Kidney (tissue), 22 donors: ENCODE data around the gene LRRC8E. TPM values are rescaled to one million over a fixed set of nuclear protein-coding genes. Genes with fewer than 3 reads are reported as not detected.
A peak's percentile ranks its signal among the peaks of the same experiment; 100 is the strongest.

ENCODE experiments used
- DNase-seq, 5 donors: peaks; one replicate each; pipeline ENCODE4 v3.0.0-alpha.2; 2013 to 2020
- FAIRE-seq: peaks from 2 replicates; lab custom pipeline; 2012; peaks lifted over from hg19 to GRCh38; lab: Jason Lieb, UNC
- H3K27ac ChIP-seq, 2 donors: one replicate each; pipeline ENCODE4 v1.7.0; 2013; ENCODE audit warnings: low read depth in 2 of 2, low read length in 2 of 2, inconsistent platforms in 1 of 2
- H3K27me3 ChIP-seq: one replicate; pipeline ENCODE4 v1.7.1; 2013; ENCODE audit warnings: low read length, inconsistent platforms; ENCODE audit not compliant: control insufficient read depth, insufficient read depth
- H3K36me3 ChIP-seq, 3 donors: one replicate each; pipeline versions ENCODE4 v1.7.0 to v1.7.1; 2013; ENCODE audit warnings: low read length in 3 of 3, control low read depth in 1 of 3, inconsistent platforms in 1 of 3; ENCODE audit not compliant: insufficient read depth in 3 of 3, control insufficient read depth in 2 of 3
- H3K4me1 ChIP-seq, 3 donors: one replicate each; pipeline versions ENCODE4 v1.7.0 to v1.7.1; 2013; ENCODE audit warnings: low read length in 3 of 3, inconsistent platforms in 1 of 3, low read depth in 1 of 3; ENCODE audit not compliant: control insufficient read depth in 2 of 3, insufficient read depth in 2 of 3
- H3K4me3 ChIP-seq, 3 donors: one replicate each; pipeline versions ENCODE4 v1.7.0 to v1.8.1; 2013; ENCODE audit warnings: low read length in 3 of 3, control low read depth in 1 of 3, inconsistent platforms in 1 of 3
- H3K9ac ChIP-seq, 3 donors: one replicate each; pipeline versions ENCODE4 v1.7.0 to v1.7.1; 2013; ENCODE audit warnings: low read length in 3 of 3, control low read depth in 1 of 3, inconsistent platforms in 1 of 3
- H3K9me3 ChIP-seq, 3 donors: one replicate each; pipeline versions ENCODE4 v1.7.0 to v1.7.1; 2013; ENCODE audit warnings: low read length in 3 of 3, control low read depth in 1 of 3, inconsistent platforms in 1 of 3; ENCODE audit not compliant: control insufficient read depth in 2 of 3, insufficient read depth in 1 of 3
- intact Hi-C: fragments of 100-400 bp; cut with DNase I; formaldehyde crosslinking; loops from one replicate; pipeline ENCODE4 v1.11.1; 2022
- long read RNA-seq, 10 donors: library from polyadenylated mRNA in 1 of 10; unstranded in 1 of 10; transcript quantifications; one replicate each; pipeline ENCODE4 v2.0.0 and lab custom pipeline, GENCODE V29; 2021 to 2026
- polyA plus RNA-seq: library from polyadenylated mRNA; stranded (reverse); fragments of 350-450 nt; fragmentation: Illumina TruSeq; extraction: RNeasy Lipid Tissue Mini Kit (QIAGEN cat#74804); gene quantifications from one replicate; pipeline ENCODE4 v1.2.3, GENCODE V29; 2014; ENCODE audit warnings: low read depth, low replicate concordance; ENCODE audit not compliant: insufficient read depth
- total RNA-seq: library from RNA; stranded (reverse); fragmentation: NEBNext Ultra II Directional; extraction: Animal tissue kit (Norgen Biotek cat#: 25700); gene quantifications from one replicate; pipeline ENCODE4 v1.2.1, GENCODE V29; 2021
- TF ChIP-seq, protein P1 (sequence below): IDR thresholded peaks from 3 replicates; pipeline ENCODE4 v1.5.1; 2012; ENCODE audit warnings: mild to moderate bottlenecking, moderate library complexity, borderline replicate concordance; ENCODE audit not compliant: insufficient read depth; ENCODE audit errors: extremely low read depth
- donor health status: control.
- donor health status: control.
- donor health status: control.
- donor health status: control.
- donor health status: control.
- donor health status: DM: yes; HTN: yes; CAD: no.
- donor health status: Normal renal cell carcinoma (clear cell type).

Gene LRRC8E
- total RNA-seq (9.1 TPM), polyA plus RNA-seq (2.2 TPM)
- long read RNA-seq, donor 1: 0 reads
- long read RNA-seq, donor 2, partial matches to known transcripts: 0 of 1 reads
- long read RNA-seq, donor 2, other reads (novel, unspliced or antisense): 0 of 1 reads
- long read RNA-seq, donor 3: 0 reads
- long read RNA-seq, donor 4, partial matches to known transcripts: 0 of 1 reads
- long read RNA-seq, donor 4, other reads (novel, unspliced or antisense): 0 of 1 reads
- long read RNA-seq, donor 5: 0 reads
- long read RNA-seq, donor 6: 0 reads
- long read RNA-seq, donor 7, transcript LRRC8E-201 (3 exons, 3,595 nt): major isoform, 9 of 25 reads
- long read RNA-seq, donor 7, partial matches to known transcripts: 9 of 25 reads
- long read RNA-seq, donor 7, other reads (novel, unspliced or antisense): 6 of 25 reads
- long read RNA-seq, donor 8: 0 reads
- long read RNA-seq, donor 9: 0 reads
- long read RNA-seq, donor 10: 0 reads

- TF ChIP-seq, protein P1, sequence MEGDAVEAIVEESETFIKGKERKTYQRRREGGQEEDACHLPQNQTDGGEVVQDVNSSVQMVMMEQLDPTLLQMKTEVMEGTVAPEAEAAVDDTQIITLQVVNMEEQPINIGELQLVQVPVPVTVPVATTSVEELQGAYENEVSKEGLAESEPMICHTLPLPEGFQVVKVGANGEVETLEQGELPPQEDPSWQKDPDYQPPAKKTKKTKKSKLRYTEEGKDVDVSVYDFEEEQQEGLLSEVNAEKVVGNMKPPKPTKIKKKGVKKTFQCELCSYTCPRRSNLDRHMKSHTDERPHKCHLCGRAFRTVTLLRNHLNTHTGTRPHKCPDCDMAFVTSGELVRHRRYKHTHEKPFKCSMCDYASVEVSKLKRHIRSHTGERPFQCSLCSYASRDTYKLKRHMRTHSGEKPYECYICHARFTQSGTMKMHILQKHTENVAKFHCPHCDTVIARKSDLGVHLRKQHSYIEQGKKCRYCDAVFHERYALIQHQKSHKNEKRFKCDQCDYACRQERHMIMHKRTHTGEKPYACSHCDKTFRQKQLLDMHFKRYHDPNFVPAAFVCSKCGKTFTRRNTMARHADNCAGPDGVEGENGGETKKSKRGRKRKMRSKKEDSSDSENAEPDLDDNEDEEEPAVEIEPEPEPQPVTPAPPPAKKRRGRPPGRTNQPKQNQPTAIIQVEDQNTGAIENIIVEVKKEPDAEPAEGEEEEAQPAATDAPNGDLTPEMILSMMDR: no peak
- intact Hi-C loops: no loop called here
- Histone ChIP-seq H3K9ac (peak within 1 kb of the TSS in 2 of 3 donors; percentile 48 to 51), H3K27ac (no peak within 1 kb of the TSS), H3K36me3 (no peaks in the 10 kb centered on the region), H3K4me3 (peak within 1 kb of the TSS in 2 of 3 donors; percentile 38 to 55), H3K27me3 (no peaks in the 10 kb centered on the region), H3K4me1 (no peaks in the 10 kb centered on the region), H3K9me3 (no peaks in the 10 kb centered on the region)
- DNase-seq (peak; percentile 59 to 89 (median 75)), FAIRE-seq (no peak)
Observed at GRCh38 chr19:7888145-7888825, at the start of gene LRRC8E. LRRC8E (plus strand) TSS chr19:7888510; CDS start chr19:7895604, 7,094 bp downstream.

DNA sequence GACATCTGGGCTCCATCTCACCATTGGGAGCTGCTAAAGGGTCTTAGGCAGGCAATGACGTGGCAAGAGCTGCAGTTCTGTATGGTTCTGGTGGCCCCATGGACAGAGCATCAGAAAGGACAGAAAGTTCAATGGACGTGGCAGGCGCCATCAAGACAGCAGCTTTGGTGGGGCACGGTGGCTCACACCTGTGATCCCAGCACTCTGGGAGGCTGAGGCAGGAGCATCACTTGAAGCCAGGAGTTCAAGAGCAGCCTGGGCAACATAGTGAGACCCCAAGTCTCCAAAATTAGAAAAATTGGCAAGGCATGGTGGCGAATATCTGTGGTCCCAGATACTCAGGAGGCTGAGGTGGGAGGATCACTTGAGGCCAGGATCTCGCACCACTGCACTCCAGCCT is 48.8 kb upstream of the LRRC8E start:
- peaks cover 0 to 2% (median 0%) of the 10 kb centered on the region in 3 donors for H3K4me1 ChIP-seq
- TF ChIP-seq, protein P1: no peak
- H3K27ac ChIP-seq: no peak overlapping the region
- intact Hi-C loops: no loop called here
- H3K4me3 ChIP-seq: no peak overlapping the region
- FAIRE-seq (no peak), DNase-seq (peak in 1 of 5 donors; percentile 27)
- peaks cover 0 to 6% (median 0%) of the 10 kb centered on the region in 3 donors for H3K9me3 ChIP-seq
- H3K27me3 ChIP-seq: no peaks in the 10 kb centered on the region
- H3K9ac ChIP-seq: no peak overlapping the region
- H3K36me3 ChIP-seq: no peaks in the 10 kb centered on the region

- peak in 1 of 5 donors; percentile 20 for DNase-seq
- Histone ChIP-seq H3K4me1 (peaks cover 0 to 8% (median 0%) of the 10 kb centered on the region in 3 donors), H3K9me3 (peaks cover 0 to 6% (median 0%) of the 10 kb centered on the region in 3 donors), H3K4me3 (no peak overlapping the region), H3K27me3 (no peaks in the 10 kb centered on the region), H3K36me3 (no peaks in the 10 kb centered on the region), H3K9ac (no peak overlapping the region), H3K27ac (no peak overlapping the region)
- TF ChIP-seq, protein P1: no peak
- FAIRE-seq: no peak
- intact Hi-C loops: no loop called here
Observed at GRCh38 chr19:7840629-7841028, 47.7 kb upstream of the LRRC8E start.
